ENCODE measurements around the gene LIX1L.

DNA sequence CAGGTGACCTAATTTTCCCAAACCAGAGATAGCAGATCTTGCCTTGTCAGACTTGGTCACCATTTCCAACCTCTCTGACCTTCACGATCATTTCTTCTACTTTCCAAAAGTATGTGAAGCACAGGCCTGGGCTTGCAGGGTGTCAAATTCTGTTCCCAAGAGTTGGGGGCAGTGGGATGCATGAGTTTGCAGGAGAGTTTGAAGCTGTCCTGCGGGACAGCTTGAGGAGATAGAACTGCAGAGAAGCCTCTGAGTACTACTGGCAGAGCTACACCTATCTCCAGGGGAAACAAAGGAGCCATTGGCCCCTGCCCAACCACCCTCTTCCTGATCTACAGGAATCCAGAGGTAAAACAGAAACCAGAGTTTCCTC, 27.3 kb upstream of the LIX1L start:
- TF ChIP-seq, protein P1, sequence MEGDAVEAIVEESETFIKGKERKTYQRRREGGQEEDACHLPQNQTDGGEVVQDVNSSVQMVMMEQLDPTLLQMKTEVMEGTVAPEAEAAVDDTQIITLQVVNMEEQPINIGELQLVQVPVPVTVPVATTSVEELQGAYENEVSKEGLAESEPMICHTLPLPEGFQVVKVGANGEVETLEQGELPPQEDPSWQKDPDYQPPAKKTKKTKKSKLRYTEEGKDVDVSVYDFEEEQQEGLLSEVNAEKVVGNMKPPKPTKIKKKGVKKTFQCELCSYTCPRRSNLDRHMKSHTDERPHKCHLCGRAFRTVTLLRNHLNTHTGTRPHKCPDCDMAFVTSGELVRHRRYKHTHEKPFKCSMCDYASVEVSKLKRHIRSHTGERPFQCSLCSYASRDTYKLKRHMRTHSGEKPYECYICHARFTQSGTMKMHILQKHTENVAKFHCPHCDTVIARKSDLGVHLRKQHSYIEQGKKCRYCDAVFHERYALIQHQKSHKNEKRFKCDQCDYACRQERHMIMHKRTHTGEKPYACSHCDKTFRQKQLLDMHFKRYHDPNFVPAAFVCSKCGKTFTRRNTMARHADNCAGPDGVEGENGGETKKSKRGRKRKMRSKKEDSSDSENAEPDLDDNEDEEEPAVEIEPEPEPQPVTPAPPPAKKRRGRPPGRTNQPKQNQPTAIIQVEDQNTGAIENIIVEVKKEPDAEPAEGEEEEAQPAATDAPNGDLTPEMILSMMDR (IDR thresholded peaks at IDR 0.05), result no peak
- no peak for TF ChIP-seq EZH2 (IDR thresholded peaks at IDR 0.05; ENCODE audit: borderline replicate concordance, insufficient read depth, low read depth, low read length, poor library complexity, severe bottlenecking)
